ENCODE measurements around the gene PLXDC2. TPM values are rescaled to one million over a fixed set of nuclear protein-coding genes. Genes with fewer than 3 reads are reported as not detected.

Gene PLXDC2
- polyA plus RNA-seq, 1 donor: 30.7 TPM

DNA sequence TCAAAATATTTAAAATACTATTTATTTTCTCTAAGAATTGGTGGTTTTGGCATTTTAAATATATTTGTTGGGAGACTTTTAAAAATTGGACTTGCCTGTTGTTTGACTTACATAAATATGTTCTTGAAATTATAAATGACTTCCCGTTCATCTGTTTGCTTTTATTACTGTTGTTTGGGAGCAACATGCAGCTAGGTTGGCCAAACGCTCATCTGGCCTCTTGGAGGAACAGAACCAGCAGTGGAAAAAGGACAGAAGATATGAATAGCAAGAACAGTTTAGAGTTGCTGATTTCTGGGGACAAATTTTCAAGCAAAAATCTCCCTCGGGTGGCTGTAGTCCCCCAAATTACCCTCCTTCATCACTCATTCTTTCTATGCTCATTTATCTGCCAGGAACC lies 41.6 kb downstream of the PLXDC2 start:
- no peak for DNase-seq (ENCODE audit: low read depth)

GRCh38 chr10:19860107-19860506 lies 43.9 kb downstream of the PLXDC2 start:
- no peak for DNase-seq (ENCODE audit: low read depth)

DNA sequence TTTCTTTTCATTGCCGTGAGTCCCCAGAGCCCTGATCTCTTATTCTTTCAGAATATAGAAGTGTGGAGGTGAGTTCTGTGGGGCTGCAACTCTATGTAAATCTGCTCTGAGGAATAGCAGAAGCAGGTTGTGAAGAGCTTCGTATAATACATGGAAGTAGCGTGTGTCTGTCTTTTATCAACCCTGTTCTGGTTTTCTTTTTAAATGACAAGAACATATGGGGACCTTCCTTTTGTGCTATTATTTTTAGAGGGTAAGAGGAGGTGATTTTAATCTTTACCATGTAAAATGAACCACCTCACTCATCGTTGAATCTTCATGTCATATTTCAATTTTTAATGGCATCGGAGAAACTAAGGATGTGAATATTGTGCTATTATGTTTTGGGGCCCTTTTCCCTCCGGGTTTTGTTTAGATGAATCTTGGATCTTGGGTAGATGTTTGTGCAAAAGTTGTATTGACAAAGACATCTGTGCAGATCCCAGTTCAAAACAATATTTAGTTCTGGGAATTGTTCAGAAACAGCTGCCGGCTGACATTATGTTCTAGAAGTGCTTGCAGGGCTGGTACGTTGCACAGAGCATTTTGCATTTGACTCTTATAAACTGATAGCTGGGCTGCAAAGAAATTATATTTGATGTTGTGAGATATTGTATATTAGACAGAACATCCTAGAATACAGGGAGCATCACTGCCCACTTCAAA lies 46.7 kb downstream of the PLXDC2 start:
- no peak for DNase-seq (ENCODE audit: low read depth)

GRCh38 chr10:19865676-19866075 lies 49.4 kb downstream of the PLXDC2 start:
- no peak for DNase-seq (ENCODE audit: low read depth)

GRCh38 chr10:19869370-19869769 lies 53.1 kb downstream of the PLXDC2 start:
- DNase-seq (ENCODE audit: low read depth): no peak

GRCh38 chr10:19872504-19873271 lies 56.5 kb downstream of the PLXDC2 start:
- no peak for DNase-seq (ENCODE audit: low read depth)

DNA sequence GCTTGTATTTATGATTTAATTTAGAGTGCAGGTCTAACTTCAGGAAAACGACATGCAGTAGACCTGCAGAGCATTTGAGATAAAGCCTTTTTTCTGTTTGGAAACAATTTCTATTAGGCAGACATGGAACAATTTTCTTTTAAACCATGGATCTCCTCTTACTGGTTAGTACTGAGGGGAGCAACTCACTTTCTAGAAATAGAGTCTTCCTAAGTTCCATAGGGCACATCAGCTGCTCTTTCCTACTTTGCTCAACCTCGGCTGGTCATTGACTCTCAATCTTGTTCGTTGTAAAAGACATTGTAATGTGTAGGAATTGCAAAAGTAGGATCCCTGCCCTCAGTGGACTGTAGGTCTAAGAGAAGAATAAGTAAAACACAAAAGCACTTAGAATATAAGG lies 58.0 kb downstream of the PLXDC2 start:
- no peak for DNase-seq (ENCODE audit: low read depth)

DNA sequence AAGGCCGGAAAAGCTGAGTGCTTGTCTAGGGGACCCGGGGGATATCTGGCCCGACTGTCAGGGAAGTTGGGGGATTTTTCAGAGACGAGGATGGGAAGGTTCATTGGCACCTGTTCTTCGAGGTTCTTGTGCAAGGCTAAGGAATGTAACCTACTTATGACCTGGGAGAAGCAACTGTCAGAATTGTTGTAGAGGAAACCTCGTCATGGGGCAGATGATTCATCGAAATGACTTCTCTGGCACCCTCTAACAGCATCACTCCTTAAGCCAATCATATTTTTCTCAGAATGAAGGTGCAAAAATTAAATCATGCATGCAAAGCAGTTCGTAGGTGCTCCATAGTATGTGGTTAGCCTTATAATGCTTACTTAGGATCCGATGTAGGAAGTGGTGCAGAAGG lies 58.6 kb downstream of the PLXDC2 start:
- no peak for DNase-seq (ENCODE audit: low read depth)

DNA sequence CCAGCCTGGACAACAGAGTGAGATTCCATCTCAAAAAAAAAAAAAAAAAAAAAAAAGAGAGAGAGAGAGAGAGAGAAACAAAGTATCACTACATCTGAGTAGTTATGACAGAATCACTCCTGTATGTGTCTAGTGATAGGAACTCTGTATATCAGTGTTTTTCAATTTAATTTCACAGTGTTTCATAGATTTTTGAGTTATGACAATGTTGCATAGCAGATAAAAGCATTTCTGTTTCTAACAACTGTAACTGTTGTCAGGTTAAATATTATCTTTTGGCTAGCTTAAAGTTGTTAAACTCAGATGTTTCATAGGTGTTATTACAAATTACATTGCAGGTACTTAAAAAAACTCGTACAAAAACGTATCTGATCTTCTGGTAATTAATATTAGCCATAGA lies 60.3 kb downstream of the PLXDC2 start:
- DNase-seq (ENCODE audit: low read depth): no peak

- DNase-seq (ENCODE audit: low read depth): no peak
Measured at GRCh38 chr10:19877466-19878255, 61.4 kb downstream of the PLXDC2 start.

DNA sequence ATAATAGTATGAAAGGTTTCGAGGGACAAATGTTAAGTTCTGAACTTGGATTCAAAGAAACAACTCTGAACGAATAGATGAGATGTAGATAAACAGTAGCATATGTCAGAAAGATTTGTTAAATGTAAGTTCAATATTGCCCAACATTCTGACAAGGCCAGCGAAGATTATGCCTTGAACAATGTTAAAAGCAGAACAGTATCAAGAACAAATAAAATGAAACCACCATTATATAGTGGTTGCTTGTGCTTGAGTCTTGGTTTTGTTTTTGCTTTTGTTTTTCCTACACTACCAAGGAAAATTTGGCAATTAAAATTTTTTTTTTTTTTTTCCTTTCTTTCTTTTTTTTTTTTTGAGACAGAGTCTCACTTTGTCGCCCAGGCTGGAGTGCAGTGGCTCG lies 66.4 kb downstream of the PLXDC2 start:
- DNase-seq (ENCODE audit: low read depth): no peak

DNA sequence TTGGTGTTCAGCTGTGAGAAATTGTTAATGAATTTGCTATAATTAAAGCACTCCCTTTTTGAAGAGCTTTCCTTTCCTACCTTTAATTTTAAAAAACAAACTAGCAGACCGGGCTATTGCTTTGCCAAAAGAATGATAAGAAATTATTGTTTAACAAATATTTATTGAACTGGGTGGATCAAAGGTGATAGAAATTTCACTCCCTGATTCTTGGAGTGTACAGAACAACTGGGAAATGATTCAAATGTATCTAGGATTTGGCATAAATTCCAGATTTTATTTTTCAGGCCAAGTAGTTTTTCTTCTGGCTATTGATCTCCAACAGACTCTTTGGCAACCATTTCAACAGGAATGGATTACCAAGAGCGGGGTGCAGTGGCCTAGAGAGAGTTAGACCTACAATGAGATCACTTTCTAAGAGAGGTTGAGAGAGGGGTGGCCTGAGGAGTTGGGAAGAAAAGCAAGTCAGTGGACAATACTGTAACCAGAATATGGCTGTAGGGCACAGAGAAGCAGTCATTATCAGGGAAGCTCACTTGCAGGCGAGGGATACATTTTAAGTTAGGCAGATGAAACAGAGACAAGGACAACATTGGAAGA lies 71.9 kb downstream of the PLXDC2 start:
- DNase-seq (ENCODE audit: low read depth): no peak

GRCh38 chr10:19889256-19889655 lies 73.0 kb downstream of the PLXDC2 start:
- DNase-seq (ENCODE audit: low read depth): no peak

DNA sequence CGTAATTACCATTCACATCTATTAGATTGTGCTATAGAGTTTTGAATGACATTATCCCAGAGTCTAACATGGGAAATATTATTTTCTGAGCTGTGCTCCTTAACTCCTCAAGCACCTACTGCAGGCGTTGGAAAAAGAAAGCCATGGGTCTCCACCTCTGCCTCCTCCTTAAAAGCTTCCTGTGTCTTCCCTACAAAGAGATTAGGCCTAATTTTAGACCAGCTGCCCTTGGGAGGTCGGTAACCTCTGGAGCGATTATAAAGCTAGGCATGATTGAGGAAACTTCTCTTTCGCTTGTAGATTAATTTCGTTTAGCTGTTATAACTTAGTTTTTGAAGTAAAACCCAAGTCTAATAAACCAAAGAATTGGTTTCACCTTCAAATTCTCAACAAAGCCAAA lies 75.2 kb downstream of the PLXDC2 start:
- DNase-seq (ENCODE audit: low read depth): no peak

- no peak for DNase-seq (ENCODE audit: low read depth)
Measured at GRCh38 chr10:19892270-19892669, 76.0 kb downstream of the PLXDC2 start.

- no peak for DNase-seq (ENCODE audit: low read depth)
Measured at GRCh38 chr10:19892677-19893076, 76.4 kb downstream of the PLXDC2 start.

DNA sequence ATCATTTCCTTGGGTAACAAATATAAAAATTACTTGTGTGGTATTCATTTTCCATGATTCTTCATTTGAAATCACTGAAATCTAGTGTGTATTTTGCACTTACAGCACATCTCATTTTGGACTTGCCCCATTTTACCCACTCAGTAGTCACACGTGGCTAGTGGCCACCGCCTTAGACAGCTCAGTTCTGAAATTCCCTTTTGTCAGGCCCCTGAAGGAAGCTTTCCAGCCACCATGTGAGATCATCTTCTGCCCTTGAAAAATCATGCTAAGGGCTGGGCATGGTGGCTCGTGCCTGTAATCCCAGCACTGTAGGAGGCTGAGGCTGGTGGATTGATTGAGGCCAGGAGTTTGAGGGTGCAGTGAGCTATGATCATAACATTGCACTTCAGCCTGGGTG lies 79.3 kb downstream of the PLXDC2 start:
- DNase-seq (ENCODE audit: low read depth): no peak

GRCh38 chr10:19902456-19902855 lies 86.2 kb downstream of the PLXDC2 start:
- DNase-seq (ENCODE audit: low read depth): no peak

DNA sequence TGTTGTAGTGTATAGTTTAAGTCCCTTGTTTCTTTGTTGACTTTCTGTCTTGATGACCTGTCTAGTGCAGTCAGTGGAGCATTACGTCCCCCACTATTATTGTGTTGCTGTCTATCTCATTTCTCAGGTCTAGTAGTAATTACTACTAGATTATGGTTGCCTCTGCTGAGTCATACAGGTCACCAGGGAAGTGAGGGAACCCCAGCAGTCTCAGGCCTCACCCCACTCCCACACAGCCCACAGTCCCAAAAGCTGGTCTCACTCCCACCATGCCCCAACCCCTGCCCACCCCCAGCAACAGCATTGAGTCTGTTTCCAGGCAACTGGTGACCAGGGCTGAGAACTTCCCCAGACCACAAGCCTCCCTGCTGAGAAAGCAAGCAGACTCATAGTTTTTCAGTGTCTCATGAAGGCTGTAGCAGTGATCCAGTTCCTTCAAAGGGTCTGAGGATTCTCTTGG lies 88.0 kb downstream of the PLXDC2 start:
- no peak for DNase-seq (ENCODE audit: low read depth)

DNA sequence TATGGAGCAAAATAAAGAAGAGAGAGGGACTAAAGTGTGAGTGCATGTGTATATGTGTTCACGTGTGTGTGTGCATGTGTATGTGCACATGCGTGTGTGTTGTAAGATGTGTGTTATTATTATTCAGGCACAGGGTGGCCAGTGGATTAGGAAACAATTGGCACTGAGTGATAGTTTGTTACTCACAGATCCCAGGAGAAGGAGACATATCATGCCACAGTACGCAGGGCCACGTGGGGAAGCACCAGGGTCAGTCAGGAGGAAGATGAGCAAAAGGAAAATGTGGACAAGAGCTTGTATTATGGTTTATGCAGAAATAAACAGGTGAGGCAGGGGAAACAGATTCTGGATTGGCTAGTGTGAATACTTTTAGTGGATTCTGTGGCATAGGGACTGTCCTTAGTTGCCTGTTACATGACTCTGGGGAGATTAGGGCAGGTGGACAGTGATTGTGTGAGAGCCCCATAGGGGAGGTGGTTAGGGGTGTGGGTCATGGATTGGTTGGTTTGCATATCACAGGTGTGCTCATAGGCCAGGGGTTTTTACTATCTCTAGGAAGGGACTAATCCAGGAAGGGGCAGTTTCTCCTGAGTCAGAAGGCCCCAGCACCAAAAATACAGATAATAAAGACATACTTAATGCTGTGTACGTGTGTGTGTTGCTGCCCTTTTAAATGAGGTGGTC lies 90.0 kb downstream of the PLXDC2 start:
- DNase-seq (ENCODE audit: low read depth): no peak

DNA sequence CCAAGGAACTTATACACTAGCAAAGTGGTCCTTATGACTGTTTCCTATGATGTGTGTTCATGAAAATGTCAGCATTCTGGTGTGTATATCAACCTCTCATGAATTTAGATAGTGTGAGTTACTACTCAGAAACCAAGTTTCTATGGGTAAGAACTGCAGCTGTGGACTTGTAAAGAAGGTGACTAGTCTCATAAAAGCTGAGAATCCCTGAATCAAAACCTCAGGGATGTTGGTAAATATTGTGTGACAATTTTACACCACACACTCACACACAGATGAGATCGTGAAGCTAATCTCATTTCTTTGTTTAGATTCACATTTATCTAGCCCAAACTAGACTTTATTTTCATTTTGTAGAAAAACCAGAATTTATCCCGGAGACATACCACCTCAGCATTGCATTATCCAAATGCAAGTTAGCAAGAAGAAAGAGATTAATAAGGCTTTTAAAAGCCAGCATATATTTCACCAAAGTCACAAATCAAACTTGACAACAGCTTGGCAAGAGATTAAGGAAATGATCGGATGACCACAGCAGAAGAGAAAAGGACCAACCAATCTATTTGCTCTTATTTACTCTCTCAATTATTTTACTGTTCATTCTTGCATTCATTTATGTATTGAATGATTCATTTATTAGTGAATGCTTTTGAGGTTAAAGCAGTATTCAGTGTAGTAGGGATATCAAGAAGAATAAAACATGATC lies 92.9 kb downstream of the PLXDC2 start:
- DNase-seq (ENCODE audit: low read depth): no peak

Data from forelimb muscle (tissue), 1 donor.